HG03108 (cell line): ENCODE measurements around the gene PPIL3.
"Not testable (repeated sequence)": the region's sequence is repeated elsewhere in the genome, so short reads cannot be mapped to it uniquely, and the experiment has no call there.

Experiments
- ATAC-seq: cut with Tn5 transposase; IDR thresholded peaks from one replicate; pipeline ENCODE4 v1.9.1; 2021; ENCODE audit warnings: moderate library complexity; ENCODE audit not compliant: unreplicated experiment

PPIL3 gene

DNA sequence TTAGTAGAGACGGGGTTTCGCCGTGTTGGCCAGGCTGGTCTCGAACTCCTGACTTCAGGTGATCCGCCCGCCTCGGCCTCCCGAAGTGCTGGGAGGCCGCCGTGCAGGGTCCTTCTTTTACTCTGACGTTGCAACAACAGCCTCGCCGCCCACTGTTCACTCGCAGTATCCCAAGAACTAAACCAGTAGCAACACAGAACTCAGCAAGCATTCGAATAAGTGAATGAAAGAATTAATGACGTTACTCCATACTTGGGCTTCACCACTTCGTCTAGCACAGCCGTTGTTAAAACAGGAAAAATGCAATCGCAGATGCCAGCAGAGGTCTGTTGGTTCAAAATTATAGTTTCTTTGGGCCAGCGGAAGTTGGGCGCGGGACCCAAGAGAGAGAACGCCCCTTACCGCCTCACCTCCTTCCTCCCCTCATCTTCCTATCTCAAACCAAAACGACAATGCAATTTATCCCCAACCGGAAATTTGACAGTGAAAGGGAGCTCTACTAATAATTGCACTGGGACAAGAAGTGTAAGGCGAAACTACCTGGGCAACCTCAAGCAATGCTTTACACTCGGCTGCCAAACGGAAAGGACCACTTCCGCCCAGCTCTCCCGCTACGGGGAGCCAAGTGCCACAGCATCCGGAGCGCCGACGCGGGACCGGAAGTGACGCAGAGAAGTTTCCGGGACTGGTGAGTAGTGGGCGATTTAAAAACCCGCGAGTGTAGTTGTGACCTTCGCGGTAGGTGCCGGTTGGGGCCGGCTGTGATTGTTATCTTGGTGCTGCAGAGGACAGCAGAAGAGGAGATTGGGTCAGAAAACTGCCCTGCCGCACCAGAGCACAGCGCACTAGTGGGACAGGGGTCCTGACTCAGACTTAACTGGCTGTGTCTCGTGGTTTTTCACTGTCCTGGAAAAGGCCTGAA is at the start of gene PPIL3, which contains the start of gene NIF3L1:
PPIL3 (minus strand) TSS at position 374 of the 922 bp plus-strand sequence. CDS start 1,462 bp downstream, outside the sequence.
NIF3L1 (plus strand) TSS at position 668 of the 922 bp plus-strand sequence. CDS start 2,573 bp downstream, outside the sequence.
- ATAC-seq: peak; percentile 86

DNA sequence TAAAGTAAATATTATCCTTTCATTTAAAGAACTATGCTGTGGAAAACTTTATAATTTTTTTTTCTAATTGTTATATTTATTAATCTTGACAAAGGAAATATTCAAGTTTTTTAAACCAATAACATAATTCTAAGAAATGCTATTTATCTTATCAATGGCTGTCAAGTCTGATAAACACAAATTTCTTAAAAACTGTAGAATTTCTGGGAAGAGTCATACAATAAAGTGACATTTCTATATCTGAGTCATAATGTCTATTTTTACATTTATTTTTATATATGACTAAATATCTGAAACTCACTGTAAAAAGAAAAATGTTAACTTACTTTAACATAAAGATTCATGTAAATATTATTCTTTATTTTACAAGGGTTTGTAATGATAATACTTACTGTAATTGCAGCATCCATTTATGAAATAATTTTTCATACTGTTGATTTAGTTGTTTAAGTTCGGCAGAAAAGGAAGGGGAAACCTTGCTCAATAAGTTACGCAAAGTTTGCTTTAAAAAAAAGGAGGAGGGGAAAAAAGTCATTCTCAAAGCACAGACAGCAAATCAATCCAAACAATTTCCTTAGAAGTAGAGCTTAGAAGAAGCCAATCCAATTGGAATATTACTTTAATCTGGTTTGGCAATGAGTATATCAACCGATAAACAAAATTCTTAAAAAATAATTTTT is 42.2 kb upstream of the PPIL3 start:
- no peak for ATAC-seq

DNA sequence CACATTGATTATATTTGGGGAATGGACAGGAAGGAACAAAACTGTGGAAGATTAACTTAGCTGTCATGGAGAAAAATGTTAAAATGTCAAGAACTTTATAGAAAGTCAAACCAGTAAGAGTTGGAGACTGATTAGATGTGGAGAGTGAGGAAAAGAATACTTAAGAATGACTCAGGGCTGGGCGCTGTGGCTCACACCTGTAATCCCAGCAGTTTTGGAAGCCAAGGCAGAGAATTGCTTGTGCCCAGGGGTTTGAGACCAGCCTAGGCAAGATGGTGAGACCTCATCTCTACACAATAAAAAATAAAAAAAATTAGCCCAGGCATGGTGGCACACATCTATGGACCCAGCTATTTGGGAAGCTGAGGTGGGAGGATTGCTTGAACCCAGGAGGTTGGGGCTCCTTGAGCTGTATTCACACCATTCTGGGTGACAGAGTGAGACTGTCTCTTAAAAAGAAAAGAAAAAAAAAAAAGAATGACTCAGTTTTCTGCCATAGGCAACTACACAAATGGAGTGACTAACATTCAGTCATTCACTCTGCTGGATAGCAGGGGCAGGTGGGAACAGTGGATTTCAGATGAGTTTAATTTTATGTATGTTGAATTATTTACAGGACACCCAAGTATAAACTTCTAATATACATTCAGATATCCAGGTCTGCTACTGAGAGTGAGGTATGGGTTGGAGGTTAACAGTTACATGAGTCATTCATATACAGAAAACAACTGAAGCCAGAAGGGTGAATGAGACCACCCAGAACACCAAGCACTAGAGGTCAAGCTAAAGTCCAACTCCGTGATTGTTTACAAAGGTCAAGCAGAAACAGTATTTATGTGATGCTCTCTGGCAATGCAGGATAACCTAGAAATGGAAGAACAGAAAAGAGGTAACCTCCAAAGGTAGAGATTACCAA is 40.7 kb upstream of the PPIL3 start:
- ATAC-seq: no peak

DNA sequence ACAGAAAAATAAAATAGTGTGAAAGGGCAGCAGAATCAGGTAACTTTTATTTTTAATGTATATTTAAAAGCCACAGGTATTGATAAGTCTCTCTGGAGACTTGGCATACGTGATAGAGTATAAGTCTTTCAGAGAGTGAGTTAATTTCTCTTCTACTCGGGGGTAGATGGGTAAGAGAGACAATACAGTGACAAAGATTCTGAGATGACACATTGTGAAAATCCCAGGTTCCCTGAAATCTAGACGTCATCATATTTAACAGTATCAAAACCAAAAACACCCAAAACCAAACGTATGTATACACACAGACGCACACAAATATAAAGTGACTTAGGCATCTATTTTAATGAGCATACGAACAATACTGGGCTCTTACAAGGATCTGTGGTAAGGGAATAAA is 33.6 kb upstream of the PPIL3 start:
- ATAC-seq: no peak

DNA sequence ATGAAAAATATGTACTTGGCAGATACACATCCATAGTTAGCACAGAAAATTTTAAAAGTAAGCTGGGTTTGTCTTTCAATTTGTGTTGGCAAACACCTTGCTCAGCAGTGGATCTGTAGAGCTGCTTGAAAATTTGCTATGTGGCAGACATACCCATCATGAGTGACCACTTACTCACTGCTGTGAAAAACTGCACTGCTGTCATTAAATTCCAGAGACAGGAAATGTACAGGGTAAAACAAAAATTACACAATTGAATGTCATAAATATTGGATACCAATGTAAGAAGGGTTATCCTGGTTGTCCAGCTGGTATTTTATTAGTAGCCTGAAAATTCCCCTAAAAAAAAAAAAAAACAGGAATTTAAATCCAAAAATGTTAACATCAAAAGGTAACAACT is 24.8 kb upstream of the PPIL3 start:
- ATAC-seq: no peak

DNA sequence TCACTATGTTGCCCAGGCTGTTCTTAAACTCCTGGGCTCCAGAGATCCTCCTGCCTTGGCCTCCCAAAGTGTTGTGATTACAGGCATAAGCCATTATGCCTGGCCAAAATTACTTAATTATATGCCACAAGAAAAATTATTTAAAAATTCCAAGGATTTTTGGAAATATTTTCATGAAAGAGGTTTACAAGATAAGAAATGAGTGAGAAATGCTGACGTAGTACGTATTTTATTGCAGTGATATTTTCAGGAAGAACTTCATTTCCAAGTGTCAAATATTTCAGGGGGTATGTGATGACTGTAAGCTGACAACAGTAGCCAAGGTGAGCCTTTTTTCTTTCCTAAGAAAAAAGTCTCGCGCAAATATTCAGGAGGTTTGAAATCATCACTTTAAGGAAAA is 21.1 kb upstream of the PPIL3 start:
- no peak for ATAC-seq

DNA sequence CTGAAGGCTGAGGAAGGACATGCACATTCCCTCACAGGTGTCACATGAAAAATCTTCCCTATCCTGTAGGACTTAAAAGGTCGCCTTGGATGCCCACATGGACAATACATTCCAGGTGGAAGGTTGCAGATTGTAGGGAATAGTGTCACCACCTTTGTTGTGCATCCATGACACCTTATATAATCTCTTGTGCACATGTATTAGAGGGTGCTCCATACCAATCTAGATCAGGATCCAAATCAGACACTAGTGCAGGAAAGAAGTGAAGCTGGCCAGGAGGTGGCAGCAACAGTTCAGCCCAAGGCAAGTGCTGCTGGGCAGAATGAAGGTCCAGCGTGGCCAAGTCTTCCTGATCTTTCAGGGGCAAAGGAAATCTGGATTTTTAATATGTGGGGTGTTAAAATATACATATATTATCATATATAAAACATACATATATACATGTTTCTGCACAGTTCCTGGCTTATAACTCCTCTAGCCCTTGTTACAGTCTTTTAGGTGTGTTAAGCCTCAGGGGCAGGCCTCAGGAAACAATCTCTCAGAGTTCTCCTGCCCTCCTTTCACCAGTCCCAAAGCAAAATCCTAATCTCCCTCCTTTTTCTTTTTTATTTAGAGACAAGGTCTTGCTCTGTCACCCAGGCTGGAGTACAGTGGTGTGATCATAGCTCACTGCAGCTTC is 16.9 kb upstream of the PPIL3 start:
- ATAC-seq: no peak

DNA sequence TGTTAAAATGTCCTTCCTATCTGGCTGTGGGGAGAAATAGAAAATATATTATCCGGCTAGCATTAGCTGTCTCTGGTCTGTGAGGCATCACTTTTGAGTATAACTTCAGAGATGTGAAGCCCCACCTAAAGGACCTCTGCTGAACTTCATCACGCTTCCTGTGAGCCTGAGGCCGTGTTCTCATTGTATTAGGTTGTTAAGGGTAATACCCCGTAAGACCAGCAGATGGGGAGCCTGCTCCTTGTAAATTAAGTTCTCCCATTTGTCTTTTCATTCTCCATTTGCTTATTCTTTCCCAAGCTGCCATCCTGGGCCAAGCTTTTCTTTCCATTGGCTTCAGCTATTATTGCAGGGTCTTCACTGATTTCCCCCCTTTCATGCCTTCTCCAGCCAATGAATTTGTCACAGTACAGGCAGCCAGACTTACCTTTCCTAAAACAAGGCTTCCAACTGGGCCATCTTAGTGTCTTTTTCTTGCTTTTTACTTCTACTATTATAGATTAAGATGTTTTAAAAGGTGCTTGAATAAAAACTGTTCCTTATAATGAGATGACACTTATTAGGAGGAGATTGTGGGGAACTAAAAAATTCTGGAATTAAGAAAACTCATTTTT is 12.7 kb upstream of the PPIL3 start:
- ATAC-seq: peak; percentile 99

DNA sequence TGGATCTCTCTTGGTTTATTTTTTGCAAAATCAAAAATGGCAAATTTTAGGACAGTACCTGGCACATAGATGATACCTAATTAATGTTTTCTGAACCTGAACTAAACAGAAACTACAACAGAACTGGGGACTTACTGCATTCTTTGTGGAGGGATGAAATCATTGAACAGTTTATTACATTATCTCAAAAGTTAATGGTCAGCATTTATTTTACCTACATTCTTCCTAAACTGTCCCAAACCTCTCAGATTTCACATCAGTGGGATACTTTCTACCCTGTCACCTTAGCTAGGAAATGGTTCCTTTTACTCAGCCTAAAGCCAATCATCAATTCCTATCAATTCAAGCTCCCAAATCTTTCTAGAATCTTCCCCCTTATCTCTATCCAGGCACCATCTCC is 10.6 kb upstream of the PPIL3 start:
- no peak for ATAC-seq

DNA sequence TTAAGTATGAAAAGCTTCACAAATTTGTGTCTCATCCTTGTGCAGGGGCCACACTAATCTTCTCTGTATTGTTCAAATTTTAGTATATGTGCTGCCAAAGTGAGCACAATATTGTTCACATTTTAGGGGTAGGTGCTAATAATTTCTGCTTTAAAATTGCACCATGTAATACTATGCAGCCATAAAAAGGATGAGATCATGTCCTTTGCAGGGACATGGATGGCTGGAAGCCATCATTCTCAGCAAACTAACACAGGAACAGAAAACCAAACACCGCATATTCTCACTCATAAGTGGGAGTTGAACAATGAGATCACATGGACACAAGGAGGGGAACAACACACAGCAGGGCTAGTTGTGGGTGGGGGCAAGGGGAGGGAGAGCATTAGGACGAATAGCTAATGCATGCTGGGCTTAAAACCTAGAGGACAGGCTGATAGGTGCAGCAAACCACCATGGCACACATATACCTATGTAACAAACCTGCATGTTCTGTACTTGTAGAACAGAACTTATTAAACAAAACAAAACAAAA is 7.1 kb downstream of the PPIL3 start:
- not testable (repeated sequence) for ATAC-seq

DNA sequence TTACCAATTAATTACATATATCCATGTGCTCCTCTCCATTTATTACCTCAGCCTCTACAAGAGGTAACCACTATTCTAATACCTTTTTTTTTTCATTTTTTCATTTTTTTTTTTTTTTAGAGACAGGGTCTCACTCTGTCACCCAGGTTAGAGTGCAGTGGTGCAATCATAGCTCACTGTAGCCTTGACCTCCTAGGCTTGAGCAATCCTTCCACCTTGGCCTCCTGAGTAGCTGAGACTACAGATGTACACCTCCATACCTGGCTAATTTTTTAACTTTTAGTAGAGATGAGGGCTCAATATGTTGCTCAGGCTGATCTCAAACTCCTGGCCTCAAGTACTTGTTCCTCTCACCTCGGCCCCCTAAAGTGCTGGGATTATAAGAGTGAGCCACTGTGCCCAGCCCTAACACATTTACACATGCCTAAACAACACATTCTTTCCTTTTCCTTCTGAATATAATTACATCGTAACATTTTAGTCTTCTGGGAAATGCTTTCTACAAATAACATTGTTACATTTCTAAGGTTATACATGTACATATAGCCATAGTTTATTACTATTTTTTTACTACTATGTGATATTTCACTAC is 10.5 kb downstream of the PPIL3 start:
- no peak for ATAC-seq

DNA sequence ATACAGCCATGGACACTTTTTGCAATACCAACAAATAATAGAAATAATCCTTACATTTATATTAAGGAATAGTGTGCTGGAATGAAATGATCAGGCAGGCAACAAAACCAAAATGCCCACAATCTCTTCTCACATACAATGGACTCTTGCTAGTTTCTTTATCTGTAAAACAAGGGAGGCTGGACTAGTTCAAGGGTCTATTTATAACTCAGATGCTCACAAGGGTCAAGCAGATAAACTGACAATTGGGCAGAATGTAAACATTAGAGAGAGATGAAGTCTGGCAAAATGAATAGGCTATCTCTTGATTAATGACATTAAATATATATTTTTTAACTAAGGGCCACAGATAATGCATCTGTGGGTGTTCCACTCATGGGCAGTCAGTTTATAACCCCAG is 11.4 kb downstream of the PPIL3 start:
- ATAC-seq: no peak

DNA sequence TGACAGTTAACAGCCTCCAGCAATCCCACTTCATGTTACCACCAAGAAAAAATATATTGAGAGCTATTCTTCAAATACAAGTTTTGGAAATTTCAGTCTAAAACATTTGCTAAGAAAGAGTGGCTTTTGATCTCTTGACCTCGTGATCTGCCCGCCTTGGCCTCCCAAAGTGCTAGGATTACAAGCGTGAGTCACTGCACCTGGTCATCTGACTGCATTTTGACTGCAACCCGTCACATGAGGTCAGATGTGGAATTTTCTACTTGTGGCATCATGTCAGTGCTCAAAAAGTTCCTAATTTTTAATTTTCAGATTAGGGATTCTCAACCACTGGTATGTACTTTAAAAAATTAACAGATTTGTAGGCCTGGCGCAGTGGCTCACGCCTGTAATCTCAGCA is 15.3 kb downstream of the PPIL3 start:
- ATAC-seq: no peak

DNA sequence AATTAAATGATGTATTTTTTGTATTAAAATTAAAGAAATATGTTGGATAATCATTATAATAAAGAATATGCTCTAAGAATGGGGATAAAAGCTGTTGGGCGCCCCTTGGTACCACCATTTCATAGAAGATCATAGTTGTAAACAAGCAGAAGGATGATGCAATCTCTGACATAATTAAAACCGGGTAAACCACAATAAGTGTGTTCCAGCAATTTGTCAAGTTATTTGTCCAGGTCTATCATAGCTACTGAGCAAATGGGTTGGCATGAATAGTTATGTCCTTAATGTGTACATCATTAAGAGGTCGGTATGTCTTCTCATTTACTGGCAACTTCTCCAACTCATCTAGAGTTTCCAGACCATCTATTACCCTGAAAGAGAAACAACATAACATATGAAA is 17.7 kb downstream of the PPIL3 start:
- ATAC-seq: no peak

DNA sequence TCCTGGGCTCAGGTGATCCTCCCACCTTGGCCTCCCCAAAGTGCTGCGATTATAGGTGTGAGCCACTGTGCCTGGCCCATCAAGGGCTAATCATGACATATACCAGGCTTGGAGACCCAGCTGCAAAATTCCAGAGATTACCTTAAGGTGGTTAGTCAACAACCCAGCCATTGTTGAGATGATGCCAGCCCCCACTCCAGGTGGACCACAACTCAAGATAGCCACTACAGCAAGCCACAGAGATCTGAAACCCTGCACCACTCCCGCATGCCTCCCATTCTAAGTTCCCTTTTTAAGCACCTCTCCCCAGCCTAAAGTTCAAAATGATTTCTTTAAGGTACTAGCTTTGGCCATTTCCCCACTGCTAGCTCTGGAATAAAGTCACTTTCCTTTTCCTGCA is 19.9 kb downstream of the PPIL3 start:
- ATAC-seq: no peak

DNA sequence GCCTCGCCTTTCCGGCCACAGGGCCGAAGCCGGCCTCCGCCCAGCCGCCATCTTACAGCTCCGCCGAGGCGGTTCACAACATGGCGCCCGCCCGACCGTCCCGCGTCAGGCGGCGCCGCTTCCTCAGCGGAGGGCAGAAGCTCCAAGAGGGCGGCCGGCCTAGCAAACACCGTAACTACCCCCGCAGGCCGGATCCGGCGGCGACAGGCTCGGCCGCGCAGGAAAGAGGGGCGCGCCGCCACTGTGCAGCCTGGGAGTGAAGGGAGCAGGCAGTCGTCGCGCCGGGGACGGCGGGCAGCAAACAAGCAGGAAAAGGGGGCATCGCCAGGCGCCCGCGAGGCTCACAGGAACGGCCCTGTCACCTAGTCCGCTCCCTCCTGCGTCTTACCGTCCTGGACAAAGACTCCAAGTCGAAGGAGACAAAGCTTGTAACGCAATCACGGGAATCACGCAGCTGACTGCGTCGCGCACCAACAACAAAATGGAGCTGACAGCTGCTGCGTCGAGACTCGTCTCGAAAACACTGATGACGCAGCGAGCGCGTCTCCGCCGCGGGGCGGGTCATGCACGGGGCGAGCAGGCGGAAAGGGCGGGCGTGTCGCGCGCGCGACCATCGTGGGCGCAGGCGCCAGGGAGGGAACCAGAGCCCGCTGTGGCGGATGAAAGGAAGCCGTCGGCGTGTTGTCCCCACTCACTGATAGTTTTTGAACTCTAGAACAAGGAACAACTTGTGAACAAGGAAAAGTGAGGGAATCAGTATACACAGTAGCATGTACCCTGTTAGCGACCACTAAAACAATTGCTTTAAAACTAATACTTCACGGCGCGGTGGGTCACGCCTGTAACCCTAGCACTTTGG is 24.5 kb downstream of the PPIL3 start, which contains the start of gene CLK1:
CLK1 (minus strand) TSS at position 483 of the 859 bp plus-strand sequence. CDS start 2,796 bp downstream, outside the sequence.
- peak; percentile 86 for ATAC-seq

DNA sequence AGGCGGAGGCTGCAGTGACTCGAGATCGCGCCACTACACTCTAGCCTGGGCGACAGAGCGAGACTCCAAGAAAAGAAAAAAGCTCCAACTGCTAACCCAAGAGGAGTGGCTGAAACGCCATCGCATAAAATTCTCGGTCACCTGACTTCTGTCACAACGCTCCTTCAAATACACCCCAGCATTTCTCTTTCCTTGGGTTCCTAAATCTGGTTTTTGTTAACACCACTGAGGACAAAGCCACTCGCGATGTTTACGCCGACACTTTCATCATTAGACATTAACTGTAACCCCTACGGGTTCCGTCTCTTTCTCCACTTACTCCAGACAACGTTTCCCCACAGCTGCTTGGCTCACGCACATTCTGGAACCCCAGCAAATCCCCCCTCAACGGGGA is 25.1 kb downstream of the PPIL3 start:
- ATAC-seq: peak; percentile 5

DNA sequence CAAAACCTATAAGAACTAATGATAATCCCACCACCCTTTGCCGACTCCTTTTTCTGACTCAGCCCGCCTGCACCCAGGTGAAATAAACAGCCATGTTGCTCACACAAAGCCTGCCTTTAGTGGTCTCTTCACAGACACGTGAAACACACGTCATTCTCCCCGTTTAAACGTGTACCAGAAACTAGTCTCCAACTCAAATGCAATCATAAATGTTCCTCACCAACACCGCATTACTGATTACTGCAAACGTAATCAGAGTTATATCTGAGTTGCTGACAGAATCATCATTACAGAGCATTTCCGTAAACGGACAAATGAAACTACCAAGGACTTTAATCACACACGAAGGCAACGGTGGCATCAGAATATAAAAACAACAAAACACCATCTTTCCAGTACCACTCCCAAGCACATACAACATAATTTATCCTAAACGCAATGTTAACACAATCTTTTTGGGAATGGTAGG is 26.3 kb downstream of the PPIL3 start:
- ATAC-seq: no peak
